UCSD-AML1 (cell line): ENCODE results near the gene APMAP.
"Not testable (repeated sequence)": the region's sequence is repeated elsewhere in the genome, so short reads cannot be mapped to it uniquely, and the experiment has no call there.

ENCODE experiments used
- DNase-seq: peaks from one replicate; lab custom pipeline; 2025; ENCODE audit not compliant: unreplicated experiment; lab: John Stamatoyannopoulos, UW

Gene APMAP

DNA sequence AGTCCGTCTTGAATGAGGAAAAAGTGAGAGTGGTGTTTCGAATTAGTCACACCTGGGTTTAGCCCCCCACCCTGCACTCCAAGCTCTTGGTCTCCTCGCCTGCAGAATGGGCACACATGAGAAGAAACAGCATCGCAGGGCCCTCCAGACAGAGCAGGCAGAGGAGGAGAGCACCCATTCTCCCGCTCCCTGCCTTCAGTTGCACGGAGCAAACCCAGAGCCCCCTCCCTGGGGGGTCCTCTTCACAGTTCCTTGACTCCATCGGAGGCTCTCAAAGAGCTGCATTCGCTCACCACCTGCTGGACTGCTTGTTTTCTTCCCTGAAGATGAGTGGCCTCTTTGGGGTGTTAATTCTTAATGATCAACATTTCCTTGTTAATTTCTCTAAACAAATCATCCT lies 38.4 kb downstream of the APMAP start:
- no peak for DNase-seq

DNA sequence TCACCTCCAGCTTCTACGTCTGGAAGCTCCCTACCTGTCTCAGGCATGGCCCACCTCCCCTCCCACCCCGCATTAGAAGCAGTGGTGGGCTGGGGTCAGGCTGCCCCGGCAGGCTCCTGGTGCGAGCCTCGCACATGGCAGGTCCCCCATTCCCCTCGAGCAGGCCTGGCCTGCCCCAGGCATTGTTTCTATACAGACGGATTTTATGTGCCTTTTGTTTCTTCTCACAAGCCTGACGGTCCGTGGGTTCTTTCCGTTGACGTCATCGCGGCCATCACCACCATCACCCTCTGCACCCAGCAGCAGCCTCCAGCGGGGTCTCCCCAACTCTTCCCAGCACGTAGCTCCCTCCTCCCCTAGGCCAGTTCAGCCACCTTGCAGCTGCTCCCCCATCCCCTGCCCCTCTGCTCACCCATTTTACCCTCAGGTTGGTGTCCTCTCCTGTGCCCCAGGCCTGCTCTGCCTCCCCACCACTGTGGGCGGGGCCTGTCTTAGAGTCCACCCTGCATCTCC lies 38.9 kb downstream of the APMAP start:
- no peak for DNase-seq

DNA sequence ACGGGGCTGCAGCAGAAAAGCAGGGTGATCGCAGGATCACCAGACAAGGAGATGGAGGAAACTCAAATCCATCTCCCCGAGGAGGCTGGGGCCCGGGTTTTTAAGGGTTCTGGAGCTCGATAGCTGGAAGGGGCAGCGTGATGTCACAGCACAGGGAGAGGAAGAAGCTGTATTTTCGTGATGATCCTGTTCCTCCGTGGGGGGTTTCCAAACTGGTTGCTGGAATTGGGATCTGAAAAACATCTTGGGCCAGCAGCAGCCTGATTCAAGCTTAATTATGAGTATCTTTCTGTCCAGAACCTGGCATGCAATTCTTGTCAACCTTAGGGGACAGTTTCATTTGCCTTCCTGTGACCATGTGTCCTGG lies 39.4 kb downstream of the APMAP start:
- DNase-seq = no peak

DNA sequence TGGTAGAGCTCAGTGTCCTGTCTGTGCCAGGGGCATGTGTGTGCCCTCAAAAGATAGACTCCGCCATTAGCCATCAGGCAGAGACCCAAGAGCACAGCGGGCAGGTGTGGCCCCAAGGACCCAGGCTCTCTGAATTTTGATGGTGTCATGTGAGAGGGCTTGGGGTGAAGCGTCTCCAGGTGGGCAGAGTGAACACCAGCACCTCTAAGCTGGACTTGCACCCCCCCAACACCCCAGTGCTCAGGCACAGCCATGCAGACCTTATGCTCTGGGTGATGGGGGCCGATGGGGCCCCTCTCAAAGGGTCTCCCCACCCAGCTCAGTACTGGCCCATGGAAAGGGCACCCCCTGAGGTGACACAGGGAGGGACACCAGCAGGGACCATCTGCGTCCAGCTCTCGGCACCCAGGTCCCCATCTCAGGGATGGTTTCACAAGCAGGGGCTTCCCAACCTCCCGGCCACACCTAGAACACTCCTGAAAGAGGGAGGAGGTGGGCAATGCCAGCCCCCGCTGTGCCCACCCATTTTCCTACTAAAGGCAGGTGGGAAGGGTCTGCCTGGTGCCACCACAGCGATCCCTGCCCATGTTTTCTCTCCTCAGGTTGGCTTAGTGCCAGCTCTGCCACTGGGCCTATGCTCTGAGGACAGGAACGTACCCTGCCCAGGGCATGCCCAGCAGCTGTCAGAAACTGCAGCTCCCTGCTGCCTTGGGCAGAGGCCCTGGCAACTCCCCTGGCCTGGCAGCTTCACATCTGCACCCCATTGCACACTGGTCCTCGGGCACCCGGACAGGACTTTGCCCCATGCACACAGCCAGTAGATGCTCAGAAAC lies 40.0 kb downstream of the APMAP start:
- no peak for DNase-seq

DNA sequence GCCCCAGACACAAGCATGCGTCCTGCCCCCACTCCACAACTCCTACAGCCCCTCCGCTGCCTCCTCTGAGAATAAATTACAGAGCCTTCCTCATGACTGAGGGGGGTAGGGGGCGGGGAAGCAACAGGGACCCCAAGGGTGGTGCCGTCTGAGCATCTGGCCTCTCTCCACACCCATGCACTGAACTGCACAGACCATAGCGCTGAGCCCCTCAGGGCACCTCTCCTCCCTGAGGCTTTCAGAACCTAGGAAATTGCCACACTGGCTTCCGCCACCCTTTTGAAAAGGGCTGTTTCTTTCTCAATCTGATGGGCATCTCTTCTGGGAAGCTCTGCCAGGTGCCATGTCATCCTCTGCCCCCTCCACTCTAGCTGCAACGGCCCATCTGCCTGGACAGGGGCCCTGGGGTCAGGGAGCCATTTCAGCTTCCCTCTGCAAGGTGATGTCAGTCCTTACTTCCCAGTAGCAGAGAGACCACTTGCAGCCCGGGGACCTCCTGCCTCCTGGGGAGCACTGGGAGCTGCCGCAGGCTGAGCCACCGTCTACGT lies 40.9 kb downstream of the APMAP start:
- DNase-seq = no peak

DNA sequence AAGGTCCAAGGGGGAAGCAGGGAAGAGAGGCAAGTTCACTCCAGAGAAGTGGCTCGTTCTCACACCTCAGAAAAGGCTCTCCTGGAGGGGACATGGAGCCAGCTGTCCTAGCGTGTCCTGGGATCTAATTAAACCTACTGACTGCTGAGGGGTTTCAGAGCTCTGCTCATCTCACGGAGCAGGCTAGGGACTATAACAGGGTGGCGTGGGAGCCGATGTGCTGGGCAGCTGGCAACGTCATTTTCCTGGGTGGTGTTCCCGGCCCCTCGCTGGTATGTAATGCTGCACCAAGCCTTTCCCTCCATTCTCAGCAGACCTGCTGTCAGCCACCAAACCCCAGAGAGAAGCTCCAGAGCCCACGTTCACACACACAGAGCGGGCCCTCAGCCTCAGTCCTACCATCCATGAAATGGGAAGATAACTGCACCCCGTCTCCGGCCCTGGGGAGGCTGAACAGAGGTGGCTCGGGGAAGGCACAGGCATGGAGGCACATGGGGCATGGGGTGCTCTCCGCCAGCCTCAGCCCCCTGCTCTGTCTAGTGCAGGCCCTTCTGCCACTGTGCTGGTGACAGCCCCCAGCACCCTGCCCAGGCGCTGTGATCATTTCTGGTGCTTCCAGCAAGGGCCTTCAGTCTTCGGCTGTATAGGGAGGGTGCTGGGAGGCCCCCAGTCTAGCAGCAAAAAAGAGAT lies 41.6 kb downstream of the APMAP start:
- no peak for DNase-seq

DNA sequence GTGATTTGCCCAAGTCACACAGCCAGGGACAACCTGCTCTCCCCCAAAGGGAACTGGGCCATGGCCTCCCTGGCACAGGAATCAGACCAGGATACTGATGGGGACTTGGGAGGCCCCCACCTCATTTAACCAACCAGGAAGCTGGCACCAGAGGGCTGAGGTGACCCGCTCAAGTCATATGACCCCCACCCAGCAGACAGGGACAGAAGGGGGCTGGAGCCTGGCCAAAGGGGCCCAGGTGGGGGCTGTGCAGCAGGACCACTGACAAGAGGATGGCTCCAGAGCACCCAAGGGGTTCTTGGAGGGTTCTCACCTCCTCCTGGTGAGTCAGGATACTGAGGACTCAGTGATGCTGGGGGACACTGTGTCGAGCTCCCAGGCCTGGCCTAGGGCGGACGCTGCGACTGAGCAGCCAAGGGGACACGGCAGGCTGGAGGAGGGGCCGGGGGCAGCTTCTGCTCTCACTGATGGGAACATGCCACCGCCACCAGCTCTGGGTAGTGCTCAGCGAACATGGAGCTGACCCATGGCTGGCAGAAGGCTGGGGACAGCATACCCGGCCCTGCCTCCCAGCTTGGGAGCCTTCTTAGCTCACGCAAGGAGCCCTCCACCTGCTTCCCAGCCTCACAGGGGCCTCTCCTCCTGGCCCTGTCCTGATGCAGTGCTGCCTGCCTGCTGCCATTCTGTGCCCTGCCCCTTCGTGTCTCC lies 42.3 kb downstream of the APMAP start:
- DNase-seq = no peak

DNA sequence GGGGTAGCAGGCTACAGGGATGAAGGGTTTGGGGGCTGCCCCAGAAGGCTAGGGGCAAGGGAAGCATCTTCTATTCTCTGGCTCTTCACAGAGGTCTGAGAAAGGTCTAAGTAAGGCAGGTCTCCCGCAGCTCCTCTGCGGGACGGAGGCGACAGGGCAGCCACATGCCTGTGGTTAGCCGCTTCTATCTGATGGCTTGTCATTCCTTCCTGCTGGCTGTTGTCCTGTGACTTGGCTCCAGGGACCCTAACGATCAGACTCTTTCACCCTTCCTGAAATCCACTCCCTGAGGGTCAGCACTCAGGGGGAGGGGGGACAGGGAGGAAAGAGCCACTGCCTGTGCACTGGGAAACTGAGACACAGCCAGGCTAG lies 42.8 kb downstream of the APMAP start:
- peak; percentile 73 for DNase-seq

DNA sequence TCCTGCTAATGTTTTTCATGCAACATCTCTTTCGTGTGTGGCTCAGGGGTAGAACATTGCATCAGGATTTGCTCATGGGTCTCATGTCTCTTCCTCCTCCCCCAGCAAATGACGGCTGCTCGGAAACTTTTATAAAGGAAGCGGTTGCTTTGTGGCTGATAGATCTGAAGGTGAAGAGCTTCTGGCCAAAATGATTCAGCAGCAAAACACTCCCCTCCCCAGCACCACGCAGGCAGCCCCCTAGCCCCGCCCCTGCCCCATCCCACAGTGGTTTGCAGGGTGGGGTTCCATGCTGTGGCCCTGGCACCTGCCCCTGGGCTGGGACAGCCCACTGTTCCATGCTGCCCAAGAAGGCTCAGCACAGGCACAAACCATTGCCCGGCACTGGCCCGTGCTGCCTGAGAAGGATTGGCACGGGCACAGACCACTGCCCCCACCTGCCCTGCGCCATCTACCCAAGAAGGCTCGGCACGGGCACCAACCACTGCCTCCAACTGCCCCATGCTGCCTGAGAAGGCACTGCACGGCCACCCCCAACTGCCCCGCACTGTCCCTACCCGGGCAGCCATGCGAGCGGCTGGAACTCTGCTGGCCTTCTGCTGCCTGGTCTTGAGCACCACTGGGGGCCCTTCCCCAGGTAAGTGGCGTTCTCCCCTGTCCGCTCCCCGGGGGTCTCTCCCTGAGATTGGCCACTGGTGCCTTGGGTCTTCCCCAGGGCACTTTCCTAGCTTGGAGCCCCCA lies 43.4 kb downstream of the APMAP start, which contains the start of gene CST7:
Gene CST7, plus strand, starts transcription at position 331 of the 741 bp plus-strand sequence. Its CDS starts 237 bp downstream, at position 568.
- DNase-seq = peak; percentile 89

DNA sequence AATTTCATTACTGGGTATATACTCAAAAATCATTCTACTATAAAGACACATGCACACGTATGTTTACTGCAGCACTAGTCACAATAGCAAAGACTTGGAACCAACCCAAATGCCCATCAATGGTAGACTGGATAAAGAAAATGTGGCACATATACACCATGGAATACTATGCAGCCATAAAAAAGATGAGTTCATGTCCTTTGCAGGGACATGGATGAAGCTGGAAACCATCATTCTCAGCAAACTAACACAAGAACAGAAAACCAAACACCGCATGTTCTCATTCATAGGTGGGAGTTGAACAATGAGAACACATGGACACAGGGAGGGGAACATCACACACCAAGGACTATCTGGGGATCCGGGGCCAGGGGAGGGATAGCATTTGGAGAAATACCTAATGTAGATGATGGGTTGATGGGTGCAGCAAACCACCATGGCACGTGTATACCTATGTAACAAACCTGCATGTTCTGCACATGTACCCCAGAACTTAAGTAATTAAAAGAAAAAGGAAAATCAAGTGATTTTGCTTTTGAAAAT lies 44.1 kb downstream of the APMAP start:
- DNase-seq = not testable (repeated sequence)

DNA sequence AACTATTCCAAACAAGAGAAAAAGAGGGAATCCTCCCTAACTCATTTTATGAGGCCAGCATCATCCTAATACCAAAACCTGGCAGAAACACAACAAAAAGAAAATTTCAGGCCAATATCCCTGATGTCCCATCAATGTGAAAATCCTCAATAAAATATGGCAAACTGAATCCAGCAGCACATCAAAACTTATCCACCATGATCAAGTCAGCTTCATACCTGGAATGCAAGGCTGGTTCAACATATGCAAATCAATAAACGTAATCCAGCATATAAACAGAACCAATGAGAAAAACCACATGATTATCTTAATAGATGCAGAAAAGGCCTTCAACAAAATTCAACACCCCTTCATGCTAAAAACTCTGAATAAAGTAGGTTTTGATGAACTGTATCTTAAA lies 46.2 kb downstream of the APMAP start:
- DNase-seq = not testable (repeated sequence)

DNA sequence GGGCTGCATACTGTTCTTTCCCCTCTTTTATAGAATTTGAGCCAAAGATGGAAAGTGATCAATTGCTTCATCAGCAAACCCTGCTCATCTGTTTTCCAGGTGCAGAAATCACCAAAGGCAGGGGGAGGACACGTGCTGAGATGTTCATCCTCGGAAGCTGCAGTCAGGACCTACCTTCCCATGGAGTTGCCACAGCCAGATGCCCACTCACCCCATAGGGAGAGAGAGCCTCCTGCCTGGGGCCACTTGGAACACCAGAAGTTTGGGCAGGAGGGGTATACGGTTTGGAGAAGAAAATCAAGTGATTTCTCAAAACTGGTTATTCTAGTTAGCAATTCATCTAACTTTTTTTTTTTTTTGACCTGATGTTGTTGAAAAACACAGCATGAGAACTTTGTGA lies 48.8 kb downstream of the APMAP start:
- DNase-seq = no peak

DNA sequence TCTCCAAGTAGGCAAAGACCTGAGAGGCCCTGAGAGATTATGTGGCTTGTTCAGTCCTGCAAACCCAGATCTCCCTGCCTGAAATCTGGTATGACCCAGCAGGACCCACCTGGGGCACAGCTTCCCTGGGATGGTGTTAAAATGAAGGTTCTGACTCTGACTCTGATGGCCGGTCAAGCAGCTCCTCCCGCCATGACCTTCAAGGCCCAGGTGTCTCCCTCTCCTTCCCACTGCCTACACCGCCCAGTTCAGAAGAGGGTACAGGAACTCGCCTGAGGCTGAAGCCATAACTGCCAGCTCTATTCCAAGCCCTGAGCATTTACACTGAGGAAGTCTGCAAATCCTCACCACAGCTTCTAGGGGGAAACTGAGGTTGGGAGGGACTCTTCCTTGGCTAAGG lies 49.4 kb downstream of the APMAP start:
- no peak for DNase-seq

DNA sequence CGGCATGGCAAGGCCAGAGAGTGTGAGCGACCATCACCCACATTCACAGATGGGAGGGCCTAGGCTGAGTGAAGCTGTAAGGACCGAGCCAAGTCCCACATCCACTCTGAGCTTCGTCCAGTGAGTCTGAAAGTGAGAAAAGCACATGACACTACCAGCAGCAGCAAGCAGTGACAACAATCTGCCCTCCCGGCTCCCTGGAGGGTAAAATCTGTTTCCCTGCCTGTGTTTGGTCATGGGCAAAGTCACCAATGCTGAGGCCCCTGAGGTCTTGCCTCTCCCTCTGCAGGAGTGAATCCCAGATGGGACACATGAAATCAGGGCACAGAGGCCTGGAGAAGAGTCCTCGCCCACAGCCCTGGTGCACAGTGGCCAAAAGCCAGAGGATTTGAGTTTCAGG lies 49.9 kb downstream of the APMAP start:
- DNase-seq = no peak

DNA sequence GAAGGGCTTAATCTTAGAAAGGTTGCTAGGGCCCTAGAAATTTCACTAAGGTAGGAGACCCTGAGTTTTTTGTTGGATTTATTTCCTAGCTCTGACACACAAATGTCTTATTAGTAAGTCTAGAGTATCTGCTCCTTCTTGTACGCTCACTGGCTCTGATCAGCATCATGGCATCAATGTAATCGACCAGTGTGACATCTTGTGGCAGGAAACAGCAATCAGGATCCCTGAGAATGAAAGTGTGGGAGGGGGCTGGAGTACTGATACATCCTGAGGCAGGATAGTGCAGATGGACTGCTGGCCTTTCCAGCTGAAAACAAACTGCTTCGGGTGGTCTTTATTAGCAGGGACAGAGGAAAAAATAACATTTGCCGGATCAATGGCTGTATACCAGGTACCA lies 53.5 kb downstream of the APMAP start:
- DNase-seq = no peak

DNA sequence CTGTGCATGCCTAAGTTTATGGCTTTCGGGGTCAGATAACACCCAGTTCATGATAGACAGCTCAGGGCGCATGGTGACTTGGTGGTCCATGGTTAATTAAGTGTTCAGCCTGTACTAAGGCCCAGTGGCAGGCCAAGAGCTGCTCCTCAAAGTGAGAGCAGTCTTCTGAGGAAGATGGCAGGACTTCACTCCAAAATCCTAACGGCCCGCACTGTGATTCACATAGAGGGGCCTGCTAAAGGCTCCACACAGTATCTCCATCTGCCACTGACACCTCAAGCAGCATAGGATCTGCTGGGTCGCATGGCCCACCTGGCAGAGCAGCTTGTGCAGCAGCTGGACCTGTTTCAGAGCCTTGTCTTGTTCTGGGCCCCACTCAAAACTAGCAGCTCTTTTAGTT lies 54.1 kb downstream of the APMAP start:
- DNase-seq = no peak

DNA sequence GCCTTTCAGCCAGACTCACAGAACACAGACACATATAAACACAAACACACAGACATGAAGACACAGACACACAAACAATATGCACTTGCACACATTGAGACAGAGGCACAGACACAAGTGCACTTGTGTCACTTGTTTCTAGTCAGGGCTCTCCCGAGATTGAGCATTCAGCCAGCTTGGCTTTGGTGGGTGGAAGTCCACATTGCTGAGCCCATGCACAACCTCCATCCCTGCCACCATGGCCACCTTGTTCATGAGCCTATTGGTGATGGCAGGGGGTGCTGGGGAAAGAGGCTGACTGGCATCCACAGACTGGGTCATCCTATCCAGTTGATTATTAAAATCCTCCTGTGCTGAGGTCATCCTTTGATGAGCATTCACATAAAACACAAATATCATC lies 55.0 kb downstream of the APMAP start:
- DNase-seq = no peak

DNA sequence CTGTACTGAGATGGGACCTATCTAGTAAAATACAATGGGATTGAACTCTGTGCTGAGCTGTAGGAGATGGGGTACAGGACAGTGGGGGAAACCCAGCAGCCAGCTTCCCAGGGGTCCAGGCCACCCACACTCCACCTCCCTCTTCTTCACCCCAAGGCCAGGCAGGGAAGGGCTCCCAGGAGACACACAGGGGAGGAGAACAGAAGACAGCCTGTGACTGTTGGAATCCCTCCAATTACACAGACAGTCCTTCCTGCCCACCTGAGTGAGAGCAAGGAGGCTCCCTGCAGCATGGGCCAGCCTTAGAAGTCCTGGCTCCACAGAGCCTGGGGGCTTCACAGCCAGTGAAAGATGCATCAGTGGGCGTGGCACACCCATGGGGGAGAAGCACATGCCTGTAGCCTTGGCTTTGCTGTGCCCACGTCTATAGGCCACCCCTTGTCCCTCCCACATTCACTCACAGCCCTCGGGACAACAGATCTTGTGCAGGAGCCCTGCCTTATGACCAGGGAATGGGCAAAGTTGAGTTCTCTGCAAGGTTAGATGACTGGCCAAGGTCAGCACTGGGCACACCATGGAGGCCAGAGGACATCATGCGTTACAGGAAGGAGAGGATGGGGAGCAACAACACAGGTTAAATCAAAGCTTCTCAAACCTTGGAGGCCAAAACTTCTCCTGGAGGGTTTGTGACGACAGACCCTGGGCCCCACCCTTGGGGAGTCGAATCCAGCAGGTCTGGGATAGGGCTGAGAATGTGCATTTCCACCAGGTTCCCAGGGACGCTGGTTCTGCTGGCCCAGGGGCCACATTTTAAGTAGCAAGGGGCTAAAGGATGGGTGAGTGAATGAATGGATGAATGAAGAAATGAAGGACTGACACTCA lies 55.8 kb downstream of the APMAP start:
- no peak for DNase-seq

DNA sequence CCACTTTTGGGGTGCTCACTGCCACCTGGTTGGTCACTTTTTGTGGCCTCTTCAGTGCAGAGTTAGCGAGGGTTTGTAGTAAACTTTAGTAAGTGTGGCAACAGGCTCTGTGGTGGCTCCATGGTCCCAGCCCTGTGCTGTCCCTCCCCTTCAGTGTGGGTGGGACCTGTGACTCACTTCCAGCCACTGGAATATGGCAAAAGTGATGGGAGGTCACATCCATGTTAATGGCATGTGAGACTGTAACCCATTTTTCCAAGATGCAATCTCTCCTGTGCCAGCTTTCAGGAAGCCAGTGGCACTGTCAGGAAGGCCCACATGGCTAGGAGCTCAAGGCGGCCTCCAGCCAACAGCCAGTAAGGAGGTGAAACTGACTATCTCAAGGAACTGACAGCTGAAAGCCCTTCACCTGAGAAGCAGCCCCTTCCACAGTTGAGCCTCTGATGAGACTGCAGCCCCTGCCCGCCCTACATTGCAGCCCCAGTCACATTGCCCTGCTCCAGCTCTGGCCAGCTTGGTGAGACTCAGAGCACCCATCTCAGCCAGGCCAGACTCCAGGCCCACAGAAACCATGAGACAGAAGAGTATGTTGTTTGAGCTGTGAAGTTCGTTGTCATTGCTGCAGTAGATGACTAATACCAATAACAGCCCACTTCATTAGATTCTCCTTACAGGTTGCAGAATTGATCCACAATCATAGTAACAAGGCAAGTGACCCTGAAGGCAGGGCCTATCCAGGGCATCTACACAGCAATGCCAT lies 56.6 kb downstream of the APMAP start:
- no peak for DNase-seq
